GM10266 (cell line): ENCODE data around the gene SND1.

Experiments used
- DNase-seq: peaks from one replicate; pipeline ENCODE4 v3.0.0; 2012; ENCODE audit errors: extremely low spot score
- TF ChIP-seq, protein P1 (sequence below): IDR thresholded peaks from 2 replicates; pipeline ENCODE4 v1.5.1; 2012; ENCODE audit warnings: mild to moderate bottlenecking, low read depth; ENCODE audit not compliant: control insufficient read depth, insufficient read depth; ENCODE audit errors: missing control alignments

The SND1 gene

DNA sequence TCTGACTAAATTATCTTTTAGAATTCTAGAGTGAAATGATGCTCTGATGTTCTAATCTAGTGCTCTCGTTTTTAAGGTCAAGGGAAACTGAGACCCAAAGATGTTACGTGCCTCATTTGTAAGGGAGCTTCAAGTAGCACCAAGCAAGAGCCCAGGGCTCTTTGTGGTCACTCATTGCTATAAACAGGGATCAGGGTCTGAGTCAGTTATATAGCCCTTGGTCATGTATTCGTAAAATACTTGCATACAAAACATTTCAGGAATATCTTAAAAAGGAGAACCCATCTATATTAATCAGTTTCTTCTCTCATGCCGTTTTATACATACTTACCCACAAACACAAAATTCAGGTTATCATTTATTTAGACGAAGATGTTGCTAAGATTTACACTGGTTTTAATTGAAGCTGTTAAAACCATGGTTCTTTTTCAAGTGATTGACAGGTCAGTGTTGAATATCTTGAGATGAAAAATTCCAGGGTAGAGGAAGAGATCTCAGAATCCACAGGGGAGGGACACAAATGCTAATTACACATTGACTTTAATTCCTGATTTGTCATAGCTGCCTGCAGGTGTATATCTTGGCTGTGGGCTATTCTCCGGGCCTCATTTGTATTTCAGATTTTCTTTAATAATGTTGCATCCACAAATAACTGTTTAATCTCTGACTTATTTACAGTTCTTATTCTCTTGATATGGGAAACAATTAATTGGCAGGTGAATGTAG is 188.4 kb downstream of the SND1 start:
- DNase-seq: no peak
- TF ChIP-seq, protein P1, sequence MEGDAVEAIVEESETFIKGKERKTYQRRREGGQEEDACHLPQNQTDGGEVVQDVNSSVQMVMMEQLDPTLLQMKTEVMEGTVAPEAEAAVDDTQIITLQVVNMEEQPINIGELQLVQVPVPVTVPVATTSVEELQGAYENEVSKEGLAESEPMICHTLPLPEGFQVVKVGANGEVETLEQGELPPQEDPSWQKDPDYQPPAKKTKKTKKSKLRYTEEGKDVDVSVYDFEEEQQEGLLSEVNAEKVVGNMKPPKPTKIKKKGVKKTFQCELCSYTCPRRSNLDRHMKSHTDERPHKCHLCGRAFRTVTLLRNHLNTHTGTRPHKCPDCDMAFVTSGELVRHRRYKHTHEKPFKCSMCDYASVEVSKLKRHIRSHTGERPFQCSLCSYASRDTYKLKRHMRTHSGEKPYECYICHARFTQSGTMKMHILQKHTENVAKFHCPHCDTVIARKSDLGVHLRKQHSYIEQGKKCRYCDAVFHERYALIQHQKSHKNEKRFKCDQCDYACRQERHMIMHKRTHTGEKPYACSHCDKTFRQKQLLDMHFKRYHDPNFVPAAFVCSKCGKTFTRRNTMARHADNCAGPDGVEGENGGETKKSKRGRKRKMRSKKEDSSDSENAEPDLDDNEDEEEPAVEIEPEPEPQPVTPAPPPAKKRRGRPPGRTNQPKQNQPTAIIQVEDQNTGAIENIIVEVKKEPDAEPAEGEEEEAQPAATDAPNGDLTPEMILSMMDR: no peak

DNA sequence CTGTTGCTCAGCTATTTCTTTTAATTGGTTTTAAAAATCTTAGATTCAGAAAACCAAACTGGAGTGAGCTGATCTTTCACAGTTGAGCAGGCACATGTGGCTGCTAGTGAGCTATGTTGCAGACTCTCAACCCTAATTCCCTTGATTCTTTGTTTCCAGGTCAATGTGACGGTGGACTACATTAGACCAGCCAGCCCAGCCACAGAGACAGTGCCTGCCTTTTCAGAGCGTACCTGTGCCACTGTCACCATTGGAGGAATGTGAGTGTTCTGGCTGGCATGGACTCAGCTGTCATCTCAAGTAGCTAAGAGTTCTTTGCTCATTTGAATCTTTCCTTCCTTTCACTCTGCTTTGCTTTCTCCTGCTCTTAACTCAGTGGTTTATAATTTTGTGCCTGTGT is 192.2 kb downstream of the SND1 start:
- DNase-seq: no peak
- TF ChIP-seq, protein P1: no peak

DNA sequence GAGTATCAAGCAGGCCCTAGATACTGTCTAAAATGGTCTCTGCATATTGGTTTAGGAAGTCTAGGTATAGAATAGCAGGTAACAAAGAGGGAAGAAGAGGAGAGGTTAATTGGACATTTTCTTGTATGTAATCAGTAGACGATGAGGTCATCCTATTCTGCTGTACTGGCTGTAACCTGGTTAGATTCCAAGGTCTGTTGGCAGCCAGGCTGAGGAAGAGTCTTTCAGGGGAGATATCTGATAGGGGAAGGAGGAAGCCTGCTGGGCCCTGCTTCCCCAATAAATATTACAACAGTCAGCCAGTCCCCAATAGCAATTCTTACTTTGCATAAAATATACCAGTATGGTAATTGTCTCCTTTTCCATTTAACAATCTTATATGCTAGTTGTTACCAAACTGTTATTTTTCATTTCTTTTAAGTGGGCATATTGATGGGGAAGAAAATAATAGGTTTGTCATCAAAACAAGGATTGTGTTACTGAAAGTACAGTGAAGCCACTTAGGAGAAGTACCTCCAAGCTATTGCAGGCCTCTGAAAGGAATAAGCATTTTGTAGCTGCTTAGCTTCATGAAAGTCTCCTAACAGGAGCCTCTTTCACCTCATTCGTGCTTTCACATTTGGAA is 192.8 kb downstream of the SND1 start:
- TF ChIP-seq, protein P1: no peak
- DNase-seq: no peak

DNA sequence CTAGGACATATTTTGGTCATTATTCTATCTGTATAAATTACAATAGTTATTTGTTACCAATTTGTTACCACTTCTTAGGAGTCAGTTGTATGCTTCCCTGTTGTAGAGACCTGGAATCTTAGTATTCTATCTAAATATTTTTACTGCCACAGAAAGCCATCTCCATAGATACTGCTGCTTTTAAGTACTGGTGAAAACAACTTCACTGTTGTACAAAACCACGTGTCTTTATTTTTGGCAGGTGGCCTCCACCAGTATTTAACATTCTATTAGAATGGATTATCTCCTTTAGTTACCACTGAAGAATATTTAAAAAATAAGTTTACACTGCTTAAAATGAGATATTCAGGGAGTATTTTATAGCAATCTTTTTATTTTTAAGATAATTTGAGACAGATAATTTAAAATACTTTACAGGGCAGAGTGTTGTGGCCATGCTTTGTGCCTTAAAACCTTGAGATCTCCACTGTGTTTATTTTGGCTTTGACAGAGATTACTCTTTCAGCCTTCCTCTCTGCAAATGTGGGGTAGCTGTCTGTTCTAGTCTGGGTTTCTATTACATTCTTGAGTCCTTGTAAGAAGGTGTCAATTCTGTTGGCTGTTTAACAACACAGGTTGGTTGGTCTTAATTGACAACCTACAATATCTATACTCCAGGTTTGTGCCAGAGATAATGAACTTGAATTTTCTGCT is 193.7 kb downstream of the SND1 start:
- TF ChIP-seq, protein P1: no peak
- no peak for DNase-seq

DNA sequence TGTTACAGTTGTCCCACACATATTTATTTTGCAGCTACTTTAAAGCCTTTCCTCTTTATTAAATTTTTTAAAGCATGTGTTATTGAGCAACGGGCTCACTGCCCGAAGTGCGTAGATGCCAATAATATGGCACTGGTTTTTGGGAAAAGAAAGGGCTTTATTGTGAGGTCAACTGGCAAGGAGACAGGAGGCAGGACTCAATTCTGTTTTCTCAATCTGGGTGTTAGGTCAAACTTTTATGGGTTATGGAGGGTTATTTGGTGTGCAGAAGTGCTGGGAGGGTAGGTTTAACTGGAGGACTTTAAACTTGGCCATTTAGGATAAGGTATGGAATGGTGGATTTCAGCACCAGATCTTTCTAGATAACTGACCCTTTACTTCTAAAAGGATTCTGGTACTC is 195.6 kb downstream of the SND1 start:
- no peak for DNase-seq
- TF ChIP-seq, protein P1: no peak

DNA sequence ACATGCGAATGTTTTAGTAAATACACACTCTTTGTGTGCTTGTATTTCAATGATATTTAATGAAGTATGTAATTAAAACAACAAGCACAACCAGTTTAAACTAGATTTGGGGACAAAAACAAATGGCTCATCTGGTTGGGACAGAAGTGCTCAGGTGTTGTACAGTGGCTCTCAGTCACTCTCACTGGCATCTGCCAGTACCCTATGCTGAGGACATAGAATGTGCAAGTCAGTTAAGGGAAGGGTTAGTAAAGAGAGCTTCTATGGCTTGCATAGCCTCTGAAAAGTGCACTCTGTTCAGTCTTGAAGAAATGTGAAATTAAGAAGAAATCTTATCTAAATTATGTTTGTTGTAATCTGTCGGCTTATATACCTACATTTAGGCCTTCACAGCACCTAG is 196.2 kb downstream of the SND1 start:
- TF ChIP-seq, protein P1: no peak
- no peak for DNase-seq

DNA sequence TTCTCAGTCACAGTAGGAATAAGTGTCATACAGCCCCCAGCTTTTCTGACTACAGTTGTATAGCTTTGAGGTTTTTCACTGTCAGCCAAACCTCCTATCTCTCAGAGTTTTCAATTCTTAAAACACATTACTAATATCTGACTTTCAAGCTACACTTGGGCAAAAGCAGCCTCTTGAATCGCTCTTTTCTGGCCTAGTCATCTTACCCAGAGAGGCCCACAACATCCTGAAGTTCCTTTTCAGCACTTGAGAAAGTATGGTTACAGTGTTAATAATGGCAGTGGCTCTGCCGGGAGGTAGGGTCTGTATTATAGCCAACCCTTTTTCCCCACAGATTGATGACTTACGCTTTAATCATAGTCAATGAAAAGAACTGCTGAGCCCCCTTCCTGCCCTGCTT is 198.2 kb downstream of the SND1 start:
- DNase-seq: no peak

More for the DNA sequence above, 198.2 kb downstream of the SND1 start:
- TF ChIP-seq, protein P1: no peak
